GM12878 (cell line): ENCODE results near the gene CD151. TPM values are rescaled to one million over a fixed set of nuclear protein-coding genes. Genes with fewer than 3 reads are reported as not detected.

Experiments
- ATAC-seq: fragments of 200-7000 bp; cut with Tn5 transposase; 3 replicates; pipeline ENCODE4 v1.9.1; 2020; ENCODE audit warnings: mild to moderate bottlenecking, moderate library complexity
- BruUV-seq: library from RNA; stranded (reverse); fragments of 400-500 nt; replicated peaks from 2 replicates; lab custom pipeline; 2021; lab: Mats Ljungman, UMichigan
- CTCF ChIA-PET: fragments of 300-600 bp; sonication (Branson Sonifier 250); formaldehyde crosslinking; extraction: SDS; loops from one replicate; lab custom pipeline; 2021; ENCODE audit warnings: inconsistent platforms; lab: Yijun Ruan, JAX
- POLR2A ChIA-PET: fragments of 350-600 bp; formaldehyde crosslinking; extraction: SDS; loops from one replicate; lab custom pipeline; 2021; ENCODE audit warnings: inconsistent platforms; lab: Charles Lee
- RAD21 ChIA-PET: fragments of 300-600 bp; sonication (Branson Sonifier 250); formaldehyde crosslinking; loops from one replicate; lab custom pipeline; 2023; ENCODE audit warnings: antibody characterized with exemption; ENCODE audit not compliant: unreplicated experiment; lab: Charles Lee
- SMC1A ChIA-PET: fragments of 300-600 bp; sonication (Branson Sonifier 250); formaldehyde crosslinking; loops from one replicate; lab custom pipeline; 2023; ENCODE audit not compliant: unreplicated experiment, uncharacterized antibody; lab: Charles Lee
- DNase-seq: peaks from one replicate; pipeline ENCODE4 v3.0.0-alpha.2; 2011; ENCODE audit warnings: low read depth, low spot score
- FAIRE-seq: peaks from 3 replicates; lab custom pipeline; 2011; peaks lifted over from hg19 to GRCh38; lab: Jason Lieb, UNC
- H2AFZ ChIP-seq: 2 replicates; pipeline ENCODE4 v1.6.0; 2011; ENCODE audit warnings: low read depth, low read length, control low read depth; ENCODE audit not compliant: control insufficient read depth
- H3K27ac ChIP-seq: 2 replicates; pipeline ENCODE4 v1.5.1; 2011; ENCODE audit warnings: control low read depth; ENCODE audit not compliant: control insufficient read depth, insufficient read depth
- H3K27me3 ChIP-seq, 2 experiments: replicated peaks in 1 of 2; 2 replicates each; pipeline versions ENCODE4 v1.6.0 to v1.6.1; 2011; ENCODE audit warnings: low read length in 1 of 2; ENCODE audit not compliant: control insufficient read depth in 2 of 2, insufficient read depth in 2 of 2
- H3K36me3 ChIP-seq, 2 experiments: 2 replicates each; pipeline ENCODE4 v1.5.1; 2011; ENCODE audit warnings: low read length in 1 of 2; ENCODE audit not compliant: control insufficient read depth in 2 of 2, insufficient read depth in 2 of 2
- H3K4me1 ChIP-seq: 2 replicates; pipeline ENCODE4 v1.6.1; 2011; ENCODE audit warnings: mild to moderate bottlenecking, low read length, moderate library complexity, mixed read lengths; ENCODE audit not compliant: control insufficient read depth, insufficient read depth
- H3K4me2 ChIP-seq: 2 replicates; pipeline ENCODE4 v1.6.0; 2011; ENCODE audit warnings: control low read depth; ENCODE audit not compliant: control insufficient read depth, insufficient read depth
- H3K4me3 ChIP-seq: fragments of 200-600 bp; sonication (generic); 2 replicates; pipeline ENCODE4 v1.5.1; 2016
- H3K79me2 ChIP-seq: 2 replicates; pipeline ENCODE4 v1.6.0; 2011; ENCODE audit warnings: low read length; ENCODE audit not compliant: control insufficient read depth, insufficient read depth
- H3K9ac ChIP-seq: 2 replicates; pipeline ENCODE4 v1.8.0; 2011; ENCODE audit warnings: low read length, control low read depth, mixed read lengths; ENCODE audit not compliant: control insufficient read depth, insufficient read depth
- H3K9me3 ChIP-seq: replicated peaks from 3 replicates; pipeline ENCODE4 v1.5.1; 2011; ENCODE audit warnings: mild to moderate bottlenecking, low read length; ENCODE audit not compliant: control insufficient read depth, insufficient read depth
- H4K20me1 ChIP-seq: 2 replicates; pipeline ENCODE4 v1.6.0; 2011; ENCODE audit not compliant: control insufficient read depth, insufficient read depth
- ASH2L ChIP-seq: fragments of 300-600, 200-600 bp; sonication (generic); IDR thresholded peaks from 2 replicates; pipeline ENCODE4 v1.6.1; 2017; ENCODE audit warnings: low read depth, mild to moderate bottlenecking, borderline replicate concordance
- ATF7 ChIP-seq: fragments of 450-650 bp; IDR thresholded peaks from 2 replicates; pipeline ENCODE4 v1.6.1; 2016; ENCODE audit warnings: low read depth, mild to moderate bottlenecking
- CBX5 ChIP-seq: sonication (generic); IDR thresholded peaks from 2 replicates; pipeline ENCODE4 v1.6.1; 2016; ENCODE audit warnings: low read depth, moderate library complexity, mild to moderate bottlenecking, inconsistent platforms
- RB1 ChIP-seq: fragments of 450-650 bp; formaldehyde crosslinking; IDR thresholded peaks from 2 replicates; pipeline ENCODE4 v1.6.1; 2017; ENCODE audit warnings: mild to moderate bottlenecking, borderline replicate concordance
- RFX5 ChIP-seq: IDR thresholded peaks from 2 replicates; pipeline ENCODE4 v1.6.1; 2011; ENCODE audit warnings: low read depth, low read length, improper control_type of control experiment
- SMC3 ChIP-seq: IDR thresholded peaks from 2 replicates; pipeline ENCODE4 v1.6.1; 2011; ENCODE audit warnings: low read length, improper control_type of control experiment, borderline replicate concordance
- SREBF1 ChIP-seq: IDR thresholded peaks from 2 replicates; pipeline ENCODE4 v1.6.1; 2012; ENCODE audit warnings: mild to moderate bottlenecking, low read length
- SUPT20H ChIP-seq: IDR thresholded peaks from 2 replicates; pipeline ENCODE4 v1.6.1; 2011; ENCODE audit warnings: low read depth, mild to moderate bottlenecking, low read length, moderate library complexity, borderline replicate concordance; ENCODE audit not compliant: control insufficient read depth
- SUZ12 ChIP-seq: fragments of 200-600 bp; sonication (generic); IDR thresholded peaks from one replicate; pipeline ENCODE4 v1.6.1; 2018; ENCODE audit warnings: antibody characterized with exemption, mild to moderate bottlenecking; ENCODE audit not compliant: unreplicated experiment
- YBX1 ChIP-seq: fragments of 450-650 bp; IDR thresholded peaks from 2 replicates; pipeline ENCODE4 v1.6.1; 2016; ENCODE audit warnings: antibody characterized with exemption
- ZZZ3 ChIP-seq: IDR thresholded peaks from 2 replicates; pipeline ENCODE4 v1.6.1; 2011; ENCODE audit warnings: low read depth; ENCODE audit not compliant: control insufficient read depth, insufficient read length
- WGBS: methylation state at CpG from one replicate; pipeline ENCODE4 v1.1.6; 2016; ENCODE audit warnings: low lambda C conversion rate; ENCODE audit not compliant: insufficient replicate concordance, insufficient coverage; ENCODE audit errors: missing lambda C conversion rate; 5-methylcytosine and 5-hydroxymethylcytosine counted together
- in situ Hi-C: fragments of 300-500 bp; cut with MboI; formaldehyde crosslinking; loops from 9 replicates; pipeline ENCODE4 v1.14.3; 2018; ENCODE audit warnings: mixed read lengths
- intact Hi-C: fragments of 100-400 bp; cut with micrococcal nuclease; formaldehyde crosslinking; loops from one replicate; pipeline ENCODE4 v1.14.2; 2022; ENCODE audit not compliant: unreplicated experiment
- polyA plus RNA-seq, 11 experiments: library from polyadenylated mRNA; depleted of rRNA in 4 of 11; unstranded in 6 of 11; stranded (reverse) in 5 of 11; fragments of >200 nt; fragmentation: Nextera tagmentation in 4 of 11; fragmentation: Illumina TruSeq in 1 of 11; extraction: Ambion mirVana in 4 of 11; extraction: Trizol in 1 of 11; gene quantifications; 1 replicate in 1 of 11; 2 replicates in 10 of 11; pipeline versions ENCODE4 v1.2.1 to v1.2.3, GENCODE V29; 2011 to 2016; ENCODE audit warnings: inconsistent platforms in 2 of 11, missing spikeins in 2 of 11, low read depth in 1 of 11
- total RNA-seq, 4 experiments: library from RNA; depleted of rRNA in 3 of 4; stranded (reverse); fragments of >200 nt in 3 of 4; fragmentation: Illumina TruSeq in 1 of 4; extraction: Trizol in 1 of 4; gene quantifications; 2 replicates each; pipeline versions ENCODE4 v1.2.1 to v1.2.3, GENCODE V29; 2013 to 2021
- TF ChIP-seq, protein P1 (sequence below): fragments of 150-350 bp; IDR thresholded peaks from 2 replicates; pipeline ENCODE4 v1.6.1; 2014; ENCODE audit warnings: mild to moderate bottlenecking, low read depth, low read length
- TF ChIP-seq, protein P2 (sequence below): IDR thresholded peaks from 2 replicates; pipeline ENCODE4 v1.6.1; 2011; ENCODE audit warnings: borderline replicate concordance, low read depth, mild to moderate bottlenecking, moderate library complexity, mixed read lengths, low read length; ENCODE audit not compliant: insufficient read depth; ENCODE audit errors: extremely low read length
- TF ChIP-seq, protein P3 (sequence below): IDR thresholded peaks from 2 replicates; pipeline ENCODE4 v1.6.1; 2012; ENCODE audit warnings: improper control_type of control experiment, low read depth, low read length; ENCODE audit not compliant: insufficient replicate concordance

The CD151 gene
- total and polyA plus RNA-seq, 10 of the 15 experiments (the other 5 are each of a cell fraction or from before 2014, with no cell fraction given), result 0.52 to 41.7 (median 14.7) TPM

DNA sequence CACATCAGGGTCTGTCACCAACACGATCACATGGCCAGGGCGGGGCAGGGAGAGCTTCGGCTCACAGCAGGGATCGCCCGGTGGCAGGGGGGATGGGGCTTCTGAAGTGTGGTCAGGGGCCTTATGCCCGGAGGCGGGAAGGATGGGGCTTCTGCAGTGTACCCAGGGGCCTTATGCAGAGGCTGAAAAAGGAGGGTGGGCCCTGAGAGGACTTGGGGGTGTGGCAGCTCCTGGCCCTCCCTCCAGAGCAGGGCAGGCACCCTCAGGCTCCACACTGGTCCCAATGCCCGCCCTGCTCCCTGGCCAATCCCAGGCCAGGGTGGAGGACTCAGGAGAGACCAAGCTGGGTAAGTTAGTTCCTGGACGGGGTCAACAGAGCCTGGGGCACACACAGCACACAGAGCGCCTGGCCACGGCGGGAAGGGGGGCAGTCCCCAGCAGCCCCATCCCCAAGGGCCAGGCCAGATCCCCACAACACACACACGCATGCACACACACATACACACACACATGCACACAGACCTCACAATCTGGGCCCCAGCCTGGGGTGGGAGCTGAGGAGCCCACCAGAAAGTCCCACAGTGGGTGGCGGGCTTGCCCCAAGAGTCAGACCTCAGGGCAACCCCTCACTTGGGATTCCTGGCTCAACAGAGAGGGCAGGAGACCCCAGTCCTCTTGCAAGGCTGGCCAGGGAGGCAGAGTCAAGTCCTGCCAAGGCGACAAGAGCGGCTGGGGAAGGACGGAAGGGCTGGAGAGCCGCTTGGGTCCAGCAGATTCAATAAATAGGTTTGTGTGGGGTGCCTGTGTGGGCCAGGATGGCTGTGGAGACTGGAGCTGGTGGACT lies 41.8 kb upstream of the CD151 start:
- ChIA-PET SMC1A (no interaction called here), RAD21 (no interaction called here), CTCF (no interaction called here), POLR2A (interaction anchor here (0.9 kb wide), 1 partner anchor 103 kb away, joined by 3 read pairs; no protein-coding TSS in a partner anchor)
- H3K79me2 ChIP-seq, result peaks cover 12% of the 10 kb centered on the region
- H3K27ac ChIP-seq, result no peak overlapping the region
- FAIRE-seq (no peak), DNase-seq (no peak), ATAC-seq (peak; percentile 18; the same call in 1 of the 3 replicates)
- intact Hi-C loops, result no loop called here
- no TSS peak for BruUV-seq
- H3K9me3 ChIP-seq, result no peaks in the 10 kb centered on the region
- no peak overlapping the region for H3K4me2 ChIP-seq
- 86% methylated on average over 16 of the region's 18 CpGs for WGBS
- H3K4me1 ChIP-seq, result peaks cover 14% of the 10 kb centered on the region
- no peak overlapping the region for H3K9ac ChIP-seq
- no peaks in the 10 kb centered on the region for H4K20me1 ChIP-seq
- in situ Hi-C loops, result no loop called here
- H3K36me3 ChIP-seq, result peaks cover 0 to 9% of the 10 kb centered on the region in 2 experiments; a peak in 2 of 4 replicates
- no peak overlapping the region for H2AFZ ChIP-seq
- no peaks in the 10 kb centered on the region for H3K27me3 ChIP-seq
- no peak overlapping the region for H3K4me3 ChIP-seq
- no peak for TF ChIP-seq SUZ12
- no peak for TF ChIP-seq SREBF1
- TF ChIP-seq SMC3, result no peak
- no peak for TF ChIP-seq ASH2L
- TF ChIP-seq YBX1, result no peak
- TF ChIP-seq RFX5, result no peak
- no peak for TF ChIP-seq ATF7
- TF ChIP-seq CBX5, result no peak
- no peak for TF ChIP-seq ZZZ3
- TF ChIP-seq, protein P1, sequence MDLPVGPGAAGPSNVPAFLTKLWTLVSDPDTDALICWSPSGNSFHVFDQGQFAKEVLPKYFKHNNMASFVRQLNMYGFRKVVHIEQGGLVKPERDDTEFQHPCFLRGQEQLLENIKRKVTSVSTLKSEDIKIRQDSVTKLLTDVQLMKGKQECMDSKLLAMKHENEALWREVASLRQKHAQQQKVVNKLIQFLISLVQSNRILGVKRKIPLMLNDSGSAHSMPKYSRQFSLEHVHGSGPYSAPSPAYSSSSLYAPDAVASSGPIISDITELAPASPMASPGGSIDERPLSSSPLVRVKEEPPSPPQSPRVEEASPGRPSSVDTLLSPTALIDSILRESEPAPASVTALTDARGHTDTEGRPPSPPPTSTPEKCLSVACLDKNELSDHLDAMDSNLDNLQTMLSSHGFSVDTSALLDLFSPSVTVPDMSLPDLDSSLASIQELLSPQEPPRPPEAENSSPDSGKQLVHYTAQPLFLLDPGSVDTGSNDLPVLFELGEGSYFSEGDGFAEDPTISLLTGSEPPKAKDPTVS, result no peak
- TF ChIP-seq, protein P2, sequence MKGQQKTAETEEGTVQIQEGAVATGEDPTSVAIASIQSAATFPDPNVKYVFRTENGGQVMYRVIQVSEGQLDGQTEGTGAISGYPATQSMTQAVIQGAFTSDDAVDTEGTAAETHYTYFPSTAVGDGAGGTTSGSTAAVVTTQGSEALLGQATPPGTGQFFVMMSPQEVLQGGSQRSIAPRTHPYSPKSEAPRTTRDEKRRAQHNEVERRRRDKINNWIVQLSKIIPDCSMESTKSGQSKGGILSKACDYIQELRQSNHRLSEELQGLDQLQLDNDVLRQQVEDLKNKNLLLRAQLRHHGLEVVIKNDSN, result no peak
- TF ChIP-seq, protein P3, sequence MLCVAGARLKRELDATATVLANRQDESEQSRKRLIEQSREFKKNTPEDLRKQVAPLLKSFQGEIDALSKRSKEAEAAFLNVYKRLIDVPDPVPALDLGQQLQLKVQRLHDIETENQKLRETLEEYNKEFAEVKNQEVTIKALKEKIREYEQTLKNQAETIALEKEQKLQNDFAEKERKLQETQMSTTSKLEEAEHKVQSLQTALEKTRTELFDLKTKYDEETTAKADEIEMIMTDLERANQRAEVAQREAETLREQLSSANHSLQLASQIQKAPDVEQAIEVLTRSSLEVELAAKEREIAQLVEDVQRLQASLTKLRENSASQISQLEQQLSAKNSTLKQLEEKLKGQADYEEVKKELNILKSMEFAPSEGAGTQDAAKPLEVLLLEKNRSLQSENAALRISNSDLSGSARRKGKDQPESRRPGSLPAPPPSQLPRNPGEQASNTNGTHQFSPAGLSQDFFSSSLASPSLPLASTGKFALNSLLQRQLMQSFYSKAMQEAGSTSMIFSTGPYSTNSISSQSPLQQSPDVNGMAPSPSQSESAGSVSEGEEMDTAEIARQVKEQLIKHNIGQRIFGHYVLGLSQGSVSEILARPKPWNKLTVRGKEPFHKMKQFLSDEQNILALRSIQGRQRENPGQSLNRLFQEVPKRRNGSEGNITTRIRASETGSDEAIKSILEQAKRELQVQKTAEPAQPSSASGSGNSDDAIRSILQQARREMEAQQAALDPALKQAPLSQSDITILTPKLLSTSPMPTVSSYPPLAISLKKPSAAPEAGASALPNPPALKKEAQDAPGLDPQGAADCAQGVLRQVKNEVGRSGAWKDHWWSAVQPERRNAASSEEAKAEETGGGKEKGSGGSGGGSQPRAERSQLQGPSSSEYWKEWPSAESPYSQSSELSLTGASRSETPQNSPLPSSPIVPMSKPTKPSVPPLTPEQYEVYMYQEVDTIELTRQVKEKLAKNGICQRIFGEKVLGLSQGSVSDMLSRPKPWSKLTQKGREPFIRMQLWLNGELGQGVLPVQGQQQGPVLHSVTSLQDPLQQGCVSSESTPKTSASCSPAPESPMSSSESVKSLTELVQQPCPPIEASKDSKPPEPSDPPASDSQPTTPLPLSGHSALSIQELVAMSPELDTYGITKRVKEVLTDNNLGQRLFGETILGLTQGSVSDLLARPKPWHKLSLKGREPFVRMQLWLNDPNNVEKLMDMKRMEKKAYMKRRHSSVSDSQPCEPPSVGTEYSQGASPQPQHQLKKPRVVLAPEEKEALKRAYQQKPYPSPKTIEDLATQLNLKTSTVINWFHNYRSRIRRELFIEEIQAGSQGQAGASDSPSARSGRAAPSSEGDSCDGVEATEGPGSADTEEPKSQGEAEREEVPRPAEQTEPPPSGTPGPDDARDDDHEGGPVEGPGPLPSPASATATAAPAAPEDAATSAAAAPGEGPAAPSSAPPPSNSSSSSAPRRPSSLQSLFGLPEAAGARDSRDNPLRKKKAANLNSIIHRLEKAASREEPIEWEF, result no peak
- no peak for TF ChIP-seq SUPT20H
- no peak for TF ChIP-seq RB1
